Stimulated activated CD8-positive, alpha-beta memory T cell treated with anti-CD3 and anti-CD28 coated beads, Interleukin-7, amount 100 ng/mL, for 1 hour (primary cell): ENCODE results near the gene GTPBP6.
"Not testable (repeated sequence)": the region's sequence is repeated elsewhere in the genome, so short reads cannot be mapped to it uniquely, and the experiment has no call there.

Experiments
- DNase-seq, 2 donors: peaks; one replicate each; pipeline ENCODE4 v3.0.0-alpha.2; 2020; ENCODE audit warnings: low read depth in 2 of 2

Gene GTPBP6

DNA sequence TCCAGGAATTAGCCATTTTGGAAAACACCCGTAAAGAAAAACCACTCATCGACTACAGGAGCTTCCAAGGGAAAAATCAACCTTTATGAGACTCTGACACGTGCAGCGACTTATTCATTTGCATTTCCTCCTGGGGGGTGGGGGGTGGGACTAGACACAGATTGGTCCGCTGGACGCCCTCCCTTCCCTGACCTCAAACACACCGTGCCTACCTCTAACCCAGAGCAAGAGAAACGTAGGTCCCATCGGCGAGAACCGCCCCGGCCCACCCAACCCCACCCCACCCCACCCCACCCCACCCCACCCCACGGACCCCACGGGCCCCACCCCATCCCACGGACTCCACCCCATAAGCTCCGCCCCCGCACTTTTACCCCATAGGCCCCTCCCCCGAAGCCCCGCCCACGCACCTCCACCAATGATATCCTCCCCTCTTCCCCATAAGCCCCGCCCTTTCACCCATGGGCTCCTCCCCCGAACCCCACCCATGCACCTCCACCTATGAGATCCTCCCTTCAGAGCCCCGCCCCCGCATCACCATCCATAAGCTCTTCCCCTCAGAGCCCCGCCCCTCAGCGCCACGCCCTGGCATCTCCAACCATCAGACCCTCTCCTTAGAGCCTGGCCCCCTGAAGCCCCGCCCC, 1.1 kb downstream of the GTPBP6 start:
- DNase-seq, result no peak

DNA sequence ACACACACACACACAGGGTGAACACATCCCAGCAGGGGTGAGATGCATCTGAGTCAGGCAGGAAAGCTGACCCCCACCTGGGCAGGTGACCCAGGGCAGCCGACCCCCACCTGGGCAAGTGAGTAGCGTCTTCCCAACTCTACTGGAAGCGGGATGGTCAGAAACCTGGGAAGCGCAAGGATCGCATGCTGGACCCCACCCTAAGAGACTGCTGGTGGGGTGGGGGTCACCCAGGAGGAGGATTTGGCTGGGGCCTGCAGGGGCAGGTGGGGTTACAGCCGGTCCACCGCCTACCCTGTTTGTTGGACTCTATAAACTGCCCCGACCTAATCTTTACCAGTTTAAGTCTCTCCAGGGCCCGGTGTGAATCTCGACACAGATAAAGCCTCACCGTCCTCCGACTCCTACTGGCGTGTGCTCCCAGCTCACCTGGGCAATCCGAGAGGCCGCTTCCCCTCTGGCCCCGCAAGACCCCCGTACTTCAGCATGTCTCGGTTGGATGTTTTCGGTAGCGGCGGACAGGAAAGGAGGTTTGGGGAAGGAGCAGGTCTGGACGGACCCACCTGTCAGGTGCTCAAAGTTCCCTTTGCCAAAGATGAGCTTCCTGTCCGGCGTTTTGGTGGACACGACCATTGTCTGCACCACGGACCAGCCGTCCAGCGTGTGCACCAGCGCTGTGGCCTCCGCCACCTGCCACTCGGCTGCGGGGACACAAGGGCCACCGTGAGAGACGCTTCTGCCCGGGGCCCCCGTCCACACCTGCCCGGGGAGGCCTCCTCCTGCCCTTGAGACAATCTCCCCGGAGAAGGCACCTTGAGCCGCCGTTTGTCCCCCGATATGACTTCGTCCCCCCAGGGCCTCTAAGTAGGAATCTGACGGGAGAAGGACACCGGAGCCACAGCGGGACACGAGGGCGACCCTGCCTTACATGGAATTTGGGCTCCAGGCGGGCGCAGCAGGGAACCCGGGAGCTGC, 2.0 kb downstream of the GTPBP6 start:
- no peak for DNase-seq

GRCh38 chrX:314781-315595, 3.6 kb downstream of the GTPBP6 start:
- no peak for DNase-seq

DNA sequence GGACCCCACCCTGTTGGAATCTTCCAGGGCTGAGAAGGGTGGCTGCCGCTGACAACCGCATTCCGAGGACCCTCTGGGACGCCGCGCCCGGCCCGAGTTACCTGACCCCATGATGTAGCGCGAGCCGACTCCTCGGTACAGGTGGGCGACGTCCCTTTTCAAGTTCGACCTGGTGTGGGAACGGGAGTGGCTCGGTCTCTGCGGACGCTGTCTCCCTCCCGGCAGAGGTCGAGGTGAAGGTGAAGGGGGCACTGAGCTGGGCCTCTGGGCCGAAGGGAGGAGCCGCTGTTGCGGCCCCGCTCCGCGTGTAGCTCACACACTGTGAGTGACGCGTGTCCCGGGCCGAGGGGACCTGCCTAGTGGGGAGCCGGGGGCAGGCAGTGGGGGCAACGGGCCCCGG, 4.5 kb downstream of the GTPBP6 start:
- no peak for DNase-seq

DNA sequence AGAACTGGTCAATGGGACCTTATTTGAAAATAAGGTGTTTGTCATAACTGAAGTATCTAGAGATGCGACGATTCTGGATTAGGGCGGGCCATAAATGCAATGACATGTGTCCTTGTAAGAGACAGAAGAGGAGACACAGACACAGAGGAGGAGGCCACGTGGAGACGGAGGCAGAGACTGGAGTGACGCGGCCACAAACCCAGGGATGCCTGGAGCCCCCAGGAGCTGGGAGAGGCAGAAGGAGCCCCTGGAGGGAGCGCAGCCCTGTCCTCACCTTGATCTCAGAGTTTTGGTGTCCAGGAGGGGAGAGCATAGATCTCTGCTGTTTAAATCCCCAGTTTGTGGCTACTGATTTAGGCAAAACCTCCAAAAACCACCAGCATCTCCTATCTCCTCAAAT, 5.0 kb downstream of the GTPBP6 start:
- DNase-seq, result no peak

- DNase-seq, result no peak
Measured at GRCh38 chrX:312621-313331, 5.8 kb downstream of the GTPBP6 start.

DNA sequence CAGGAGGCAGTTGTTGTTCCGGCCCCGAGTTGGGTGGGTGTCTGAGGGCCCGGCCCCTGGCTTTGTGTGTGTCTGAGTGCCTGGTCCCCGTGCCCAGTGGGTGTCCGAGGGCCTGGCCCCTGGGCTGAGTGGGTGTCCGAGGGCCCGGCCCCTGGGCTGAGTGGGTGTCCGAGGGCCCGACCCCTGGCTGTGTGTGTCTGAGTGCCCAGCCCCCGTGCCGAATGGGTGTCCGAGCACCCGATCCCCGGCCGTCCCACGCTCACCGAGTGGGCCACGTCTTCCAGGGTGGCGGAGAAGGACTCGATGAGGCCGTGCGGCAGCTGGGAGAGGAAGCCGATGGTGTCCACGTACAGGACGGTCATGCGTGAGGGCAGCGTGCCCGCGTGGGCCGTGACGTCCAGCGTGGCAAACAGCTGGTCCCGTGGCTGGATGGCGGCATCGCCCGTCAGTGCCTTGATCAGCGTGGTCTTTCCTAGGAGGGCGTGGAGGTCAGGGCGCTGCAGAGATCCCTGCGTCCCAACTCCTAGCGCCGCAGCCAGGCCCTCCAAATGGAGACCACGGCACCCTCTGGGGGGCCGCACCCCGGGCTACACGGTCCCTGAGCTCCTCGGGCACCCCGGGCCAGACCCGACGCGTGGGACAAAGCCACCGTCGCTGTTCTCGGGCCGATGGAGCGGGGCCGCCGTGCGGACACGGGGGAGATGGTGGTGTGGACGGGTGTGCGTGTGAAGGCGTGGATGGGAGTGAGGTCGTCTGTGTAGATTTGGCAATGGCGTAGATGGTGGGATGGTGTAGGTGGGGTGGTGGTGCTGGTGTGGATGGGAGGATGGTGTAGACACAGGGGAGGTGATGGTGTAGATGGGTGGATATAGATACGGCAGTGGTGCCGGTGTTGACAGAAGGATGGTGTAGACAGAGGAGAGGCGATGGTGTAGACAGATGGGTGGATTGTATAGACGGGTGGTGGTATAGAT, 7.2 kb downstream of the GTPBP6 start:
- DNase-seq, result no peak

- DNase-seq, result no peak
Measured at GRCh38 chrX:310621-311155, 7.9 kb downstream of the GTPBP6 start.

GRCh38 chrX:308821-309520, 9.6 kb downstream of the GTPBP6 start:
- no peak for DNase-seq

- DNase-seq, result no peak
Measured at GRCh38 chrX:307261-308111, 11.1 kb downstream of the GTPBP6 start.

DNA sequence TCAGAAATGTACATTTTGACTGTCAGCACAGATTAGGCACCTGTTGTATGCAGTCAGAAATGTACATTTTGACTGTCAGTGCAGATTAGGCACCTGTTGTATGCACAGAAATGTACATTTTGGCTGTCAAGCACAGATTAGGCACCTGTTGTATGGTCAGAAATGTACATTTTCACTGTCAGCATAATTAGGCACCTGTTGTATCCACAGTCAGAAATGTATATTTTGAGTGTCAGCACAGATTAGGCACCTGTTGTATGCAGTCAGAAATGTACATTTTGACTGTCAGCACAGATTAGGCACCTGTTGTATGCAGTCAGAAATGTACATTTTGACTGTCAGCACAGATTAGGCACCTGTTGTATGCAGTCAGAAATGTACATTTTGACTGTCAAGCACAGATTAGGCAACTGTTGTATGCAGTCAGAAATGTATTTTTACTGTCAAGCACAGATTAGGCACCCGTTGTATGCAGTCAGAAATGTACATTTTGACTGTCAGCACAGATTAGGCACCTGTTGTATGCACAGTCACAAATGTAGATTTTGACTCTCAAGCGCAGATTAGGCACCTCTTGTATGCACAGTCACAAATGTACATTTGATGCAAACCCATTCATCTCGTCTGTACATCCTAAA, 11.9 kb downstream of the GTPBP6 start:
- not testable (repeated sequence) for DNase-seq

DNA sequence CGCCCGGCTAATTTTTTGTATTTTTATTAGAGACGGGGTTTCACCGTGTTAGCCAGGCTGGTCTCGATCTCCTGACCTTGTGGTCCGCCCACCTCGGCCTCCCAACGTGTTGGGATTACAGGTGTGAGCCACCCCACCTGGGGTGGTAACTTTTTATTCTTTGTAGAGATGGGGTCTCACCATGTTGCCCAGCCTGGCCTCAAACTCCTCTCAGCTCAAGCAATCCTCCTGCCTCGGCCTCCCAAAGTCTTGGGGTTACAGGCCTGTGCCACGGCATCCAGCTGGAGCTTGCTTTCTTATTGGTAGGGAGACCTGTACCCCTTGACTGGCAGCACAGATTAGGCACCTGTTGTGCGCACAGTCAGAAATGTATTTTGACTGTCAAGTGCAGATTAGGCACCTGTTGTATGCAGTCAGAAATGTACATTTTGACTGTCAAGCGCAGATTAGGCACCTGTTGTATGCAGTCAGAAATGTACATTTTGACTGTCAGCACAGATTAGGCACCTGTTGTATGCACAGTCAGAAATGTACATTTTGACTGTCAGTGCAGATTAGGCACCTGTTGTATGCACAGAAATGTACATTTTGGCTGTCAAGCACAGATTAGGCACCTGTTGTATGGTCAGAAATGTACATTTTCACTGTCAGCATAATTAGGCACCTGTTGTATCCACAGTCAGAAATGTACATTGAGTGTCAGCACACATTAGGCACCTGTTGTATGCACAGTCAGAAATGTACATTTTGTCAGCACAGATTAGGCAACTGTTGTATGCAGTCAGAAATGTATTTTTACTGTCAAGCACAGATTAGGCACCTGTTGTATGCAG, 12.6 kb downstream of the GTPBP6 start:
- DNase-seq, result not testable (repeated sequence)

DNA sequence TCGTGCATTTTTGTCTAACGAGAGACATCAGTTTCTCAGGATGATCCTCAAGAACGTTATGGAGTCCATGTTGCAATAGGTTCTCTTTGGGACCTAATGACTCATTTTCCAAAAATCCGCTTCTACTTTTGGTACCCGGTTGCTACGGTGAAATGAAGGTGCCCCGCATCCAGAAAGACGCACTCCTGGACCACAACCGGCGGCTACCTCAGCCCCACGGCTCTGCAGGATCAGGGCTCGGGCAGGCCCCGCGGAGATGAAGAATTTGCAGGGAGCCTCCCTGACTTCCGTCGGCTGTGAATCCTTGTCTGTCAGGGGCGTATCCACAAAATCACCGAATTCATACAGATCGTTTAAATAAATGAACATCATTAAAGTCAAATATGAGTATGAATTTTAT, 15.6 kb downstream of the GTPBP6 start:
- DNase-seq, result no peak

- DNase-seq, result no peak
Measured at GRCh38 chrX:300334-300733, 18.3 kb downstream of the GTPBP6 start.

- DNase-seq, result no peak
Measured at GRCh38 chrX:298993-299392, 19.6 kb downstream of the GTPBP6 start.

DNA sequence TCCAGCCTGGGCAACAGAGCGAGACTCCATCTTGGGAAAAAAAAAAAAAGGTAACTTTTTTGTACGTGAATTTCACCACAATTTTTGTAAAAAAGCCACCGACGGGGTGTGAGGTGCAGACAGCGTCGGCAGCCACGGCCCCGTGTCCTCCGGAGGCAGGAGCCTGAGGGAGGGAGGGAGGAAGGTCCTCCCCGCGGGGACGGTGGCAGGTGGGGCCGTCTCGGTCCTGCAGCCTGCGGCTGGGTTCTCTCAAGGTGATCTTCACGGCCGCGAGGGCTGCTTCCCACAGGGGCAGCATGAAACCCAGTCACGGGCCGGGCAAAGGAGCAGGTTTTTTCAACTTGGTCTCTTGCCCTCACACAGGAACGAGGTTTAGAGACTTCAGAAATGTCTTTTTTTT, 23.5 kb downstream of the GTPBP6 start:
- DNase-seq, result no peak
